Choroid plexus epithelial cell (primary cell): Measurements from ENCODE around the gene PARP2.

Experiments used
- DNase-seq: peaks from one replicate; pipeline ENCODE4 v3.0.0-alpha.2; 2010; ENCODE audit warnings: low read depth
- H3K4me3 ChIP-seq: 2 replicates; pipeline ENCODE4 v1.5.1; 2011; ENCODE audit warnings: low read depth, mild to moderate bottlenecking, control low read depth, low read length, moderate library complexity
- CTCF ChIP-seq: conservative IDR thresholded peaks from 2 replicates; pipeline ENCODE4 v1.5.1; 2011; ENCODE audit warnings: low read depth, mild to moderate bottlenecking, control low read depth, inconsistent platforms, low read length, moderate library complexity

The PARP2 gene

GRCh38 chr14:20314026-20314425 lies 29.4 kb upstream of the PARP2 start:
- no peak for DNase-seq
- no peak overlapping the region for H3K4me3 ChIP-seq
- no peak for TF ChIP-seq CTCF

- no peak for DNase-seq
- no peak overlapping the region for H3K4me3 ChIP-seq
- TF ChIP-seq CTCF, result no peak
Observed at GRCh38 chr14:20317720-20318119, 25.7 kb upstream of the PARP2 start.

GRCh38 chr14:20327005-20327869 lies 16.2 kb upstream of the PARP2 start:
- H3K4me3 ChIP-seq, result no peak overlapping the region
- peak; percentile 61 for TF ChIP-seq CTCF
- DNase-seq, result peak; percentile 82

- no peak for TF ChIP-seq CTCF
- H3K4me3 ChIP-seq, result no peak overlapping the region
- DNase-seq, result no peak
Observed at GRCh38 chr14:20328705-20329104, 14.7 kb upstream of the PARP2 start.

GRCh38 chr14:20329355-20329754 lies 14.1 kb upstream of the PARP2 start:
- TF ChIP-seq CTCF, result no peak
- H3K4me3 ChIP-seq, result no peak overlapping the region
- no peak for DNase-seq

GRCh38 chr14:20331053-20331613 lies 12.3 kb upstream of the PARP2 start:
- TF ChIP-seq CTCF, result no peak
- no peak for DNase-seq
- H3K4me3 ChIP-seq, result no peak overlapping the region

- H3K4me3 ChIP-seq, result peak overlapping the region; percentile 73
- TF ChIP-seq CTCF, result no peak
- peak; percentile 19 for DNase-seq
Observed at GRCh38 chr14:20332431-20332787, 11.0 kb upstream of the PARP2 start.
